Putamen (tissue), 1 donor: ENCODE results near the gene SV2B.

ENCODE experiments used
- DNase-seq: peaks from one replicate; pipeline ENCODE4 v3.0.0-alpha.2; 2016; ENCODE audit warnings: low spot score

The SV2B gene

GRCh38 chr15:91234759-91235158, 134.7 kb downstream of the SV2B start:
- DNase-seq = no peak

- DNase-seq = no peak
Observed at GRCh38 chr15:91235376-91235775, 135.3 kb downstream of the SV2B start.

GRCh38 chr15:91237445-91237844, 137.4 kb downstream of the SV2B start:
- no peak for DNase-seq

- no peak for DNase-seq
Observed at GRCh38 chr15:91238644-91239425, 138.8 kb downstream of the SV2B start.

GRCh38 chr15:91243826-91244225, 143.8 kb downstream of the SV2B start:
- no peak for DNase-seq

- DNase-seq = no peak
Observed at GRCh38 chr15:91244919-91245318, 144.9 kb downstream of the SV2B start.

- no peak for DNase-seq
Observed at GRCh38 chr15:91246998-91247397, 146.9 kb downstream of the SV2B start.

GRCh38 chr15:91249591-91249990, 149.5 kb downstream of the SV2B start:
- no peak for DNase-seq

GRCh38 chr15:91252322-91252721, 152.3 kb downstream of the SV2B start:
- DNase-seq = no peak

- no peak for DNase-seq
Observed at GRCh38 chr15:91252756-91253155, 152.7 kb downstream of the SV2B start.

GRCh38 chr15:91253605-91254004, 153.5 kb downstream of the SV2B start:
- no peak for DNase-seq

- no peak for DNase-seq
Observed at GRCh38 chr15:91254766-91255165, 154.7 kb downstream of the SV2B start.

GRCh38 chr15:91255670-91256192, 155.7 kb downstream of the SV2B start:
- DNase-seq = no peak

GRCh38 chr15:91257746-91258414, 157.8 kb downstream of the SV2B start:
- DNase-seq = peak; percentile 42

- DNase-seq = no peak
Observed at GRCh38 chr15:91258415-91258759, 158.3 kb downstream of the SV2B start.

GRCh38 chr15:91259077-91259476, 159.0 kb downstream of the SV2B start:
- DNase-seq = no peak

GRCh38 chr15:91261345-91261744, 161.3 kb downstream of the SV2B start:
- no peak for DNase-seq

- peak; percentile 70 for DNase-seq
Observed at GRCh38 chr15:91263632-91264531, 163.8 kb downstream of the SV2B start.

- no peak for DNase-seq
Observed at GRCh38 chr15:91264651-91265351, 164.7 kb downstream of the SV2B start.

- no peak for DNase-seq
Observed at GRCh38 chr15:91265416-91265940, 165.4 kb downstream of the SV2B start.

GRCh38 chr15:91268510-91268909, 168.5 kb downstream of the SV2B start:
- no peak for DNase-seq

GRCh38 chr15:91270747-91271146, 170.7 kb downstream of the SV2B start:
- DNase-seq = no peak
